Progenitor cell of endocrine pancreas (in vitro differentiated cells): ENCODE measurements around the gene LRFN2. TPM values are rescaled to one million over a fixed set of nuclear protein-coding genes. Genes with fewer than 3 reads are reported as not detected.

ENCODE experiments used
- DNase-seq: peaks from one replicate; pipeline ENCODE4 v3.0.0; 2021; ENCODE audit warnings: low spot score; ENCODE audit not compliant: unreplicated experiment
- H3K27ac Mint-ChIP-seq: 2 replicates; pipeline ENCODE4 v1.8.0; 2021; ENCODE audit warnings: mild to moderate bottlenecking, moderate library complexity, mixed read lengths
- H3K27me3 Mint-ChIP-seq: 2 replicates; pipeline ENCODE4 v1.8.0; 2021; ENCODE audit warnings: mixed read lengths
- H3K36me3 Mint-ChIP-seq: 2 replicates; pipeline ENCODE4 v1.8.0; 2022; ENCODE audit warnings: mixed read lengths; ENCODE audit not compliant: insufficient read depth
- H3K4me1 Mint-ChIP-seq: 2 replicates; pipeline ENCODE4 v1.8.0; 2021; ENCODE audit warnings: low read depth, mixed read lengths
- H3K4me3 Mint-ChIP-seq: 2 replicates; pipeline ENCODE4 v1.8.0; 2021; ENCODE audit warnings: low read depth, mild to moderate bottlenecking, moderate library complexity, mixed read lengths
- H3K9me3 Mint-ChIP-seq: 2 replicates; pipeline ENCODE4 v1.8.0; 2021; ENCODE audit warnings: low read depth, mixed read lengths
- total RNA-seq: library from RNA; stranded (reverse); gene quantifications from 2 replicates; pipeline ENCODE4 v1.2.1, GENCODE V29; 2021
- TF ChIP-seq, protein P1 (sequence below): fragments of 200-600 bp; sonication (generic); IDR thresholded peaks from one replicate; pipeline ENCODE4 v1.5.0; 2021; ENCODE audit warnings: antibody characterized with exemption, mild to moderate bottlenecking; ENCODE audit not compliant: unreplicated experiment

LRFN2 gene
- total RNA-seq, 1 donor from 2014 or later: 0.14 TPM

DNA sequence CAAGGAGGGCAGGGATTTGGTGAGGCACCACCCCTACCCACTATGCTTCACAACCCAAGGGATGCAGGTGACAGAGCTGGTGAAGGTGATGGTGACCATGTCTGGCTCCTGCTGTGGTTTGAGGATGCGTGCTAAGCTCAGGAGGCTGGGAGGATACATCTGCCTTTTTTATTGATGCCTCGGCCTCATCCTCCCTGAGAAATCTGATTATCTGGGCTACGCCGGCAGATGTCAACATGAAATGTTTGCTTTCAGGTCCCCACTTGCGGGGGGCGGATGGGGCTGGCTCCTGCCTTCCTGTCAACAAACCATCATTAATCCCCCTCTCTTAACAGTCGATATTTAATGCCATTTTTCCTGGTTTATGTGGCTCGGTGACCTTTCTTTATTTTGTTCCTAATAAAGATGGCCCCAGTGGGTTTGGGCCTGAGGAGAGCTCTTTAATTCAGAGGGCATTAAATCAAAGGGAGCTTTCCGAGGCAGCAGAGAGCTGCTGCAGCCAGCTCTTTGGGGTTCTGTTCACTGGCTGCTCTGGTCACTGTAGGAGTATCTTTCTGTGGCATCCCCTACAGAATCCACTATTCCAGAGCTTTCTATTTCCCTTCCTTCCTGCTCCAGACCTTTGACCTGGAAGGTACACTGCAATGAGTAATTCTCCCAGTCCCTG, 33.5 kb upstream of the LRFN2 start:
- H3K9me3 Mint-ChIP-seq: peaks cover 2% of the 10 kb centered on the region
- H3K4me3 Mint-ChIP-seq: no peak overlapping the region
- DNase-seq: no peak
- H3K4me1 Mint-ChIP-seq: peaks cover 11% of the 10 kb centered on the region
- peaks cover 2% of the 10 kb centered on the region for H3K36me3 Mint-ChIP-seq
- H3K27me3 Mint-ChIP-seq: peaks cover 18% of the 10 kb centered on the region
- TF ChIP-seq, protein P1, sequence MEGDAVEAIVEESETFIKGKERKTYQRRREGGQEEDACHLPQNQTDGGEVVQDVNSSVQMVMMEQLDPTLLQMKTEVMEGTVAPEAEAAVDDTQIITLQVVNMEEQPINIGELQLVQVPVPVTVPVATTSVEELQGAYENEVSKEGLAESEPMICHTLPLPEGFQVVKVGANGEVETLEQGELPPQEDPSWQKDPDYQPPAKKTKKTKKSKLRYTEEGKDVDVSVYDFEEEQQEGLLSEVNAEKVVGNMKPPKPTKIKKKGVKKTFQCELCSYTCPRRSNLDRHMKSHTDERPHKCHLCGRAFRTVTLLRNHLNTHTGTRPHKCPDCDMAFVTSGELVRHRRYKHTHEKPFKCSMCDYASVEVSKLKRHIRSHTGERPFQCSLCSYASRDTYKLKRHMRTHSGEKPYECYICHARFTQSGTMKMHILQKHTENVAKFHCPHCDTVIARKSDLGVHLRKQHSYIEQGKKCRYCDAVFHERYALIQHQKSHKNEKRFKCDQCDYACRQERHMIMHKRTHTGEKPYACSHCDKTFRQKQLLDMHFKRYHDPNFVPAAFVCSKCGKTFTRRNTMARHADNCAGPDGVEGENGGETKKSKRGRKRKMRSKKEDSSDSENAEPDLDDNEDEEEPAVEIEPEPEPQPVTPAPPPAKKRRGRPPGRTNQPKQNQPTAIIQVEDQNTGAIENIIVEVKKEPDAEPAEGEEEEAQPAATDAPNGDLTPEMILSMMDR: no peak
- no peak overlapping the region for H3K27ac Mint-ChIP-seq

- no peaks in the 10 kb centered on the region for H3K36me3 Mint-ChIP-seq
- H3K4me3 Mint-ChIP-seq: no peak overlapping the region
- H3K27ac Mint-ChIP-seq: no peak overlapping the region
- H3K27me3 Mint-ChIP-seq: peaks cover 50% of the 10 kb centered on the region
- no peaks in the 10 kb centered on the region for H3K4me1 Mint-ChIP-seq
- H3K9me3 Mint-ChIP-seq: no peaks in the 10 kb centered on the region
- DNase-seq: no peak
- TF ChIP-seq, protein P1: no peak
Measured at GRCh38 chr6:40614671-40615070, 27.5 kb upstream of the LRFN2 start.

DNA sequence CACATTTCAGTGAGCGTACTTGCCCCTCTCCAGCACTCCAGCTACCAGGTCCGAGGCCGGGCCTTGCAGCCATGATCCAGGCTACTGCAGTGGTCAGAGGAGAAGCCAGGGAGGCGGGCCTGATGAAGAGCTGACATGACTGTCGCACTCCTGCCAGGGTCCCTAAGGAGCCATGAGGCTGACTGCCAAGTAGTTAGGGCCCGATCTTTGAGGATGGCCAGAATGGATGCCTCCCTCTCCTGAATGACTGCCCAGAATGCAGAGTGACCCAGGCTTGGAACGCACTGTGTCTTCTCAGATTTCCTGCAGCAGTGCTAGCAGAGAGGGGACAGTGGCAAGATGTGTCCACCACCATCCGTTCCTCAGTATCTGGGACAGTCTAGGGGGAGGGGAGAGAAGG, 24.7 kb upstream of the LRFN2 start:
- no peaks in the 10 kb centered on the region for H3K4me1 Mint-ChIP-seq
- H3K27me3 Mint-ChIP-seq: peaks cover 59% of the 10 kb centered on the region
- TF ChIP-seq, protein P1: no peak
- no peak overlapping the region for H3K27ac Mint-ChIP-seq
- no peak for DNase-seq
- no peaks in the 10 kb centered on the region for H3K9me3 Mint-ChIP-seq
- no peak overlapping the region for H3K4me3 Mint-ChIP-seq
- H3K36me3 Mint-ChIP-seq: no peaks in the 10 kb centered on the region

GRCh38 chr6:40611434-40611833, 24.3 kb upstream of the LRFN2 start:
- Mint-ChIP-seq H3K36me3 (no peaks in the 10 kb centered on the region), H3K4me3 (no peak overlapping the region), H3K27me3 (peaks cover 61% of the 10 kb centered on the region), H3K9me3 (no peaks in the 10 kb centered on the region), H3K4me1 (no peaks in the 10 kb centered on the region), H3K27ac (no peak overlapping the region)
- no peak for DNase-seq
- TF ChIP-seq, protein P1: no peak

- Mint-ChIP-seq H3K27ac (no peak overlapping the region), H3K36me3 (no peaks in the 10 kb centered on the region), H3K4me1 (no peaks in the 10 kb centered on the region), H3K4me3 (no peak overlapping the region), H3K9me3 (no peaks in the 10 kb centered on the region), H3K27me3 (peaks cover 66% of the 10 kb centered on the region)
- TF ChIP-seq, protein P1: no peak
- DNase-seq: no peak
Measured at GRCh38 chr6:40610229-40610628, 23.1 kb upstream of the LRFN2 start.
